RWPE2 (cell line): ENCODE measurements around the gene FKBP15.
"Not testable (repeated sequence)": the region's sequence is repeated elsewhere in the genome, so short reads cannot be mapped to it uniquely, and the experiment has no call there.

Source experiments
- ATAC-seq: fragments of 200-7000 bp; cut with Tn5 transposase; 3 replicates; pipeline ENCODE4 v1.9.1; 2021; ENCODE audit warnings: low read depth
- DNase-seq: peaks from one replicate; pipeline ENCODE4 v3.0.0-alpha.2; 2020; ENCODE audit warnings: low spot score
- H3K27ac ChIP-seq: fragments of 450-650 bp; 2 replicates; pipeline ENCODE4 v1.5.1; 2017; ENCODE audit warnings: mild to moderate bottlenecking; ENCODE audit not compliant: poor library complexity, severe bottlenecking
- H3K27me3 ChIP-seq: fragments of 250-450 bp; sonication (Bioruptor Pico); 2 replicates; pipeline ENCODE4 v1.5.1; 2021; ENCODE audit warnings: mild to moderate bottlenecking, moderate library complexity; ENCODE audit not compliant: insufficient read depth, poor library complexity, severe bottlenecking
- H3K36me3 ChIP-seq: fragments of 250-450 bp; sonication (Bioruptor Pico); 2 replicates; pipeline ENCODE4 v1.5.1; 2020; ENCODE audit warnings: low read depth, mild to moderate bottlenecking, moderate library complexity
- H3K4me1 ChIP-seq: fragments of 250-450 bp; sonication (Bioruptor Pico); 2 replicates; pipeline ENCODE4 v1.5.1; 2021; ENCODE audit warnings: mild to moderate bottlenecking, moderate library complexity; ENCODE audit not compliant: insufficient read depth, poor library complexity, severe bottlenecking
- H3K4me3 ChIP-seq: fragments of 250-450 bp; sonication (Bioruptor Pico); 2 replicates; pipeline ENCODE4 v1.5.1; 2021; ENCODE audit warnings: mild to moderate bottlenecking, moderate library complexity; ENCODE audit not compliant: severe bottlenecking
- H3K9me3 ChIP-seq: fragments of 250-450 bp; sonication (Bioruptor Pico); 2 replicates; pipeline ENCODE4 v1.5.1; 2021; ENCODE audit warnings: mild to moderate bottlenecking, moderate library complexity; ENCODE audit not compliant: severe bottlenecking
- CTCF ChIP-seq: fragments of 450-650 bp; IDR thresholded peaks from one replicate; pipeline ENCODE4 v1.5.1; 2017; ENCODE audit warnings: mild to moderate bottlenecking, moderate library complexity; ENCODE audit not compliant: poor library complexity, severe bottlenecking

FKBP15 gene

GRCh38 chr9:113153599-113153998 is 67.5 kb downstream of the FKBP15 start:
- no peak overlapping the region for H3K4me3 ChIP-seq
- no peaks in the 10 kb centered on the region for H3K27me3 ChIP-seq
- H3K27ac ChIP-seq = peak overlapping the region; percentile 90
- no peak for DNase-seq
- H3K4me1 ChIP-seq = peaks cover 13% of the 10 kb centered on the region
- H3K9me3 ChIP-seq = no peaks in the 10 kb centered on the region
- H3K36me3 ChIP-seq = peaks cover 11% of the 10 kb centered on the region
- no peak for TF ChIP-seq CTCF
- no peak for ATAC-seq

- Histone ChIP-seq H3K27ac (peak overlapping the region; percentile 90), H3K27me3 (no peaks in the 10 kb centered on the region), H3K4me3 (no peak overlapping the region), H3K4me1 (peaks cover 13% of the 10 kb centered on the region), H3K36me3 (peaks cover 4% of the 10 kb centered on the region; the same call in 1 of the 2 replicates), H3K9me3 (no peaks in the 10 kb centered on the region)
- TF ChIP-seq CTCF = peak; percentile 32
- peak; percentile 80 for ATAC-seq
- DNase-seq = peak; percentile 77
These were observed 68.4 kb downstream of the FKBP15 start for GRCh38 chr9:113152699-113153098.

GRCh38 chr9:113151696-113152630 is 69.1 kb downstream of the FKBP15 start:
- Histone ChIP-seq H3K9me3 (no peaks in the 10 kb centered on the region), H3K4me3 (peak overlapping the region; percentile 67), H3K27me3 (no peaks in the 10 kb centered on the region), H3K4me1 (peaks cover 13% of the 10 kb centered on the region), H3K27ac (peak overlapping the region; percentile 90), H3K36me3 (0 out of 2 replicates have a peak, but pooled peaks cover 4% of the 10 kb centered on the region)
- no peak for TF ChIP-seq CTCF
- DNase-seq (no peak), ATAC-seq (no peak)

- TF ChIP-seq CTCF = peak; percentile 62
- peak within 1 kb of the TSS; percentile 67 for H3K4me3 ChIP-seq
- H3K9me3 ChIP-seq = no peaks in the 10 kb centered on the region
- no peaks in the 10 kb centered on the region for H3K27me3 ChIP-seq
- H3K27ac ChIP-seq = peak within 1 kb of the TSS; percentile 90
- 0 out of 2 replicates have a peak, but pooled peaks cover 4% of the 10 kb centered on the region for H3K36me3 ChIP-seq
- DNase-seq (peak; percentile 90), ATAC-seq (peak; percentile 80)
- H3K4me1 ChIP-seq = peaks cover 13% of the 10 kb centered on the region
These were observed 70.1 kb downstream of the FKBP15 start, which contains the start of gene SLC31A2 for GRCh38 chr9:113150670-113151611. TSS of gene SLC31A2 (plus strand) at chr9:113151007. CDS start at chr9:113151075, 68 bp downstream.

- H3K27me3 ChIP-seq, ATAC-seq, H3K9me3 ChIP-seq, H3K36me3 ChIP-seq, DNase-seq, H3K4me3 ChIP-seq, H3K27ac ChIP-seq: not testable (repeated sequence)
- H3K4me1 ChIP-seq = peaks cover 13% of the 10 kb centered on the region
These were observed 71.5 kb downstream of the FKBP15 start for GRCh38 chr9:113149561-113149960.
